Glomerular endothelial cell (primary cell): Measurements from ENCODE around the gene ETV6. TPM values are rescaled to one million over a fixed set of nuclear protein-coding genes. Genes with fewer than 3 reads are reported as not detected.
"Not testable (repeated sequence)": the region's sequence is repeated elsewhere in the genome, so short reads cannot be mapped to it uniquely, and the experiment has no call there.

Source experiments
- DNase-seq: peaks from one replicate; pipeline ENCODE4 v3.0.0-alpha.2; 2011; ENCODE audit warnings: low read depth, low spot score; ENCODE audit errors: extremely low read depth
- total RNA-seq: library from RNA; depleted of rRNA; stranded (reverse); fragments of >200 nt; gene quantifications from 2 replicates; pipeline ENCODE4 v1.2.3, GENCODE V29; 2015

Gene ETV6
- total RNA-seq: 16.4 and 27.9 TPM in 2 replicates

- DNase-seq: no peak
These were observed at the start of gene ETV6 for GRCh38 chr12:11649413-11650285. Gene ETV6 (plus strand): TSS chr12:11649674. CDS start chr12:11650128, 454 bp downstream.

GRCh38 chr12:11600199-11600598 is 49.3 kb upstream of the ETV6 start:
- no peak for DNase-seq

DNA sequence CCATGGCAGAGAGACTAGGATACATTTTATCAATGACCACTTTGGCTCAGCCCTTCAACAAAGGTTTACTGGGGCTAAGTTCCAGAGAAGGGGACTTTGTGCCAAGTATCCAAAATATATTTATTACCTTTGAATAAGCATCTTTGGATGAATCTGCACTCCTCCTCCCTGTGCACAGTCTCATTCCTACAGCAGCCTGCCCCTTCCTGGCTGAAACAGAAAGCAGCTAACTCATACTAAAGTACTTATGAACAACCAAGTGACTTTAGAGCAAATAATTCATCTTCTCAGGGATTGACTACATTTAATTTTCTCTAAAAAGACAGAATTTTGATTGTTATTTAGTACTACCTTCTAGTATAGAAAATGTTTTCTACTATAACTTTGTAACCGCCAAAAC is 47.8 kb upstream of the ETV6 start:
- no peak for DNase-seq

DNA sequence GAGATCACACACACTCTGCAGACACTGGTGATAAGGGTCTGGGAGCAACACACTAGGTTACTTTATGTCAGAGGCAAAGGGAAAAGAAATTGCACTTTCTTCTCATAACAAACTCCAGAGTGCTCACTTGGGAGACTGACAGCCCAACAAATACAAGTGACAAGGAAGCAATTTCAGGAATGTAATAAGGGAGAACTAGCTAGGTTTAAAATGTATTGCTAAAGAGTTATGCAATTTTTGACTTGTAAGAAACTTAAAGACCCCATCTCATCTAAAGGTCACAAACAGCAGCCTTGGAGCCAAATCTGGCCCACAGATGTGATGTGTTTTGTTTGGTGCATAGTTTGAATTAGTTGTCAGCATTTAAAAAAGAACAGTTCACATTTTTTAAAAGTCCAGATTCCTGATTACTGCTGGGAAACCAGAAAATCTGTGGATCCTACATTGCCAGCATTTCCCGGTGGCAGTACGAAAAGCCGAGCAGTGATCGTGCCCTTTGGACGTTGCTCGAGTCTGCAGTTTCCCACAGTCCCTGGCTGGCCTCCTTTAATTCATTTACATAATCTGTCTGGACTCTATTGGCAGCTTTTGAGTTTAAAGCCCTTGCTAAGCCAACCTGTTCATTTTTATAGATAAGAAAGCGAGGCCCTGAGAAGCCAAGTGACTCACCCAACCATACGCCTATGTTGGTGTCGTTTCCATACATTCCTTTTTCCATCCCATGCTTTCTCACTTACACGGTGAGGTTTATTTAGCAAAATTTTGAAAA is 42.0 kb upstream of the ETV6 start:
- no peak for DNase-seq

GRCh38 chr12:11609045-11609444 is 40.4 kb upstream of the ETV6 start:
- no peak for DNase-seq

DNA sequence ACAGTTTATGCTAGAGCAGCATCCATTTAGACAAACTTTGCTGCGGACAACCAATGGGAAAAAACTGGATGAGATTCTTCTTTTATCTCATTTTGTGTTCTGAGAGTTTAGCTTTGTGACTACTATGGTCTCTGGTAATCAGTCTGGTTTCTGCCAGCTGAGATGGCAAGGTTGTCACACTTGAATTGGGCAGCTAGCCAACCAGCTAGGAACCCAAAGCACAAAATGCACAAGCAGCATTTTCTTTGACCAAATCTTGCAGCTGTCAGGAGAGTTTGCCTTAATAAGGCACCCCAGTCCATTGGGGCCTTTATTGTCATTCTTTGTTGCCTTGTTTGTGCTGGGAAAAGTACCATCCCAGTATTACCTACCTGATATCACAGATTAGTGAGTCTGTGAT is 34.0 kb upstream of the ETV6 start:
- no peak for DNase-seq

DNA sequence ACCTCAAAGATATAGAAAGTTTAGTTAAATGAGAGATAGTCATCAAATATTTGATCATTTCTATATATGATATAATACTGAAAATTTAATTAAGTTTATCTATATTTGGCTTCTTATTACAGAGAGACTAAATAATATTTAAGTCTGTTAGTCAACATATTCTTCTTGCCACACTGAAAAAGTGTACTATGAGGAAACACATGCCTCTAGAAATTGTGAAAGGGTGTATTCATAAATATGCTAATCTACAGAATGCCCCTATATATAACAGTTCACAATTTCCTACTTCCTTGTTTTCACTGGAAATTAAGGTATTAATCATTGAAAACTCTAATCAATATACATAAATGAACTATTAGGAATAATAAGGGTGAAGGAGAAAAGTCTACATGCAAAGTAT is 31.4 kb upstream of the ETV6 start:
- DNase-seq: no peak

GRCh38 chr12:11621797-11622423 is 27.6 kb upstream of the ETV6 start:
- DNase-seq: no peak

- DNase-seq: no peak
These were observed 26.6 kb upstream of the ETV6 start for GRCh38 chr12:11622876-11623281.

DNA sequence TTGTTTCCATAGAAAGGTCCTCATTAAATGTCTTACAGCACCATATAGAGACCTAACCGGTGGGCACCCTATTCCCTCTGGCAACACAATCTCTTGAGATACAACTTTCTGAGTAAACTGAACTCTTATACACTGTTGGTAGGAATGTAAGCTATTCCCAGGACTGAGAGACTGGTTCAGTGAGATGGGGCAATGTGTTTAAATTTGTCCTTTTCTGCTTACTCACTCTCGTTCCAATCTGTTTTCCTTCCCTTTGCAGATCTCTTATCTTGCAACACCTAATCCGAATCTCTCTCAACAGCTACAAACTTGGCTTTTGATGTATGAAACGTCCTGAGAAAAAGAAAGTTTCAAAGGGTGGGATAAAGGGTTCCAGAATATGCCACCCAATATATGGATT is 26.1 kb upstream of the ETV6 start:
- DNase-seq: no peak

GRCh38 chr12:11624116-11624515 is 25.4 kb upstream of the ETV6 start:
- DNase-seq: no peak

DNA sequence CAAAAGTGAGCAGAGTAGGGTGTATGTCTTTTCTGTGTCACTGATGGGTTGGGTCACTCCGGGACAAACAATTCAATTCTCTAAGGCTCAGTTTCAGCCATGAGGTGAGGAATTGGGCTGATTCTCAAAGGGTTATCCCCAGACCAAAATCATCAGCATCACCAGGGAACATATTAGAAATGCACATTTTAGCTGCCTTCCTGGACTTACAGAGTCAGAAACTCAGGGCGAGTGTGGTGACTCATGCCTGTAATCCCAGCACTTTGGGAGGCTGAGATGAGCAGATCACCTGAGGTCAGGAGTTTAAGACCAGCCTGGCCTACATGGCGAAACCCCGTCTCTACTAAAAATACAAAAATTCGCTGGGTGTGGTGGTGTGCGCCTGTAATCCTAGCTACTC is 21.8 kb upstream of the ETV6 start:
- DNase-seq: not testable (repeated sequence)

DNA sequence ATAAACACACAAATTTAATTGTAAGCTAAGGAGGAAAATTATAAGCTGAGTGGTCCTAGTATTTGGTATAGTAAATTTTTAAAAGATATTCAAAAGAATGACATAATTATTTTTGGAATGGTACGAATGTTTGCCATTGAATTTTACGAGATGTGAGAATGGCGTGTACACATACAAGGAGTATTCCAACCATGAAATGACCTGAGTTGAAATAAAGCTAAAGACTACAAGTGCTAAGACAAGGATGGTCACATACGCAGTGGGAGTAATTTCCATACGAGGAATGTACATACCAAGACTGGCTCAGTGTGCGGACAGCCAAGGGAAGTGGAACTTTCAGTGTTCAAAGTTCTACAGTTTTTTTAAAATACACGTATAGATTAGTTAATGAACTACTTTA is 21.1 kb upstream of the ETV6 start:
- no peak for DNase-seq

GRCh38 chr12:11630046-11630706 is 19.3 kb upstream of the ETV6 start:
- DNase-seq: no peak

DNA sequence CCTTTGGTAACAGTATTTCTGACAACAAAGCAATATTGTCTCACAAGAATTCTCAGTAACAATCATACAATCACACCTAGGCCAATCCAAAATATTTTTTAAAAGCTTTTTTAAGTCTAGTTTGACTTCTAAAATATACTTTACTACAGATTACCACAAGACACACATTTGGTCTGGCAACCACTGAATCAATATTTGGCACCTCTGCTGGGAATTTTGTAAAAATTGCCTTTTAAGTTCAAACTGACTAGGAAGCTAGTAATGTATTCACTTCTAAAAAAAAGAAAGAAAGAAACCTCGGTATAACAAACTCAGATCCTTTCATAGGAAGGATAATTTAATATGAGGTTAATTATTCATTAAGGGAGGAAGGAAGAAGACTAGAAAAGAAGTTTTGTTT is 18.2 kb upstream of the ETV6 start:
- DNase-seq: no peak

DNA sequence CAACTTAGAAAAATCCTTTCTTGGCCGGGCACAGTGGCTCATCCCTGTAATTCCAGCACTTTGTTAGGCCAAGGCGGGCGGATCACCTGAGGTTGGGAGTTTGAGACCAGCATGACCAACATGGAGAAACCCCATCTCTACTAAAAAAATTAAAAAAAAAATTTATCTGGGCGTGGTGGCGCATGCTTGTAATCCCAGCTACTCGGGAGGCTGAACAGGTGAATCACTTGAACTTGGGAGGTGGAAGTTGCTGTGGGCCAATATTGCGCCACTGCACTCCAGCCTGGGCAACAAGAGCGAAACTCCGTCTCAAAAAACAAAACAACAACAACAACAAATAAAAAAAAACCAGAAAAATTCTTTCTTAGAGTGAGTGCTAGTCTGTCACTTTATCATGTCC is 17.6 kb upstream of the ETV6 start:
- DNase-seq: not testable (repeated sequence)

DNA sequence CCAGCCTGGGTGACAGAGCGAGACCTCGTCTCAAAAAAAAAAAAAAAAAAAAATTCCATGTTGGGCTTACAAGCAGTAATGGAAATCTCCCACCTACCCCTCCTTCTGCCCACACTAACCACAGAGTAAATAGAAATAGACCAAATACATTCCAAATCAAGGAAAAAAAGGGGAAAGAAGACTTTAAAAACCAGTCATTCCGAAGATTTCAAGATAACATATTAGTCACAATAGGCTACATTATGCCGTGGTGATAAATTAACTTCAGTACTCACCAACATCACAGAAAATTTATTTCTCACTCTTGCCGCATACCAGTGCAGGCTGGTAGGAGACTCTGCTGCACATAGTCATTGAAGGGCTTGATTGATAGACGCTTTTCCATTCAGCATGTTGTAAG is 15.5 kb upstream of the ETV6 start:
- DNase-seq: no peak

GRCh38 chr12:11635341-11635740 is 14.1 kb upstream of the ETV6 start:
- DNase-seq: no peak

DNA sequence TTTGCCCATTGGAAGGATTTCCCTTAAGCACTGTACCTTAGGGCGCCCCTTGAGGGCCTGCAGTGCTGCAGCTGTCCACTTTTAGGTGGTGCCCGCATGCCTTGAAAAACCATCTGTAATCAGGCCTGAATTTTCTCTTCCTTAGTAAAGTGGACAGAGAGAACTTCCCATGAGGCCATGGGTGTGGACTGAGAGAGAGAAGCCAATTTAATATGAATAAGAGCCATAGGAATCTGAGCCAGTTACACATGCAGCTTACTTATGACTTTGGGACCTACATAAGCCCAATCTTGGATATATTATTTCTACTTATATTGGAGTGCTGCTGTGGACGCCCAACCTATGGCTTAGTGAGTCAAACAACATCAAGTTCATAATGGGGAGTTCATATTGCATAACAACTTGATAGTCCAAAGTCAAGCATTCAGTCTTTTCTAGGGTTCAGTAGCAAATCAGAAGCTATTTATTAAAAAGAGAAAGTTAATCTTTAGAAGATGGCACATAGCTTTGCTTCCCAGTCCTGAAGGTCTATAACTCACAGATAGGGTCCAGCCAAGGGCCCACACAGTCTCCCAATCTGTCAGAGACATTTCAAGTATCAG is 11.1 kb upstream of the ETV6 start:
- DNase-seq: no peak

DNA sequence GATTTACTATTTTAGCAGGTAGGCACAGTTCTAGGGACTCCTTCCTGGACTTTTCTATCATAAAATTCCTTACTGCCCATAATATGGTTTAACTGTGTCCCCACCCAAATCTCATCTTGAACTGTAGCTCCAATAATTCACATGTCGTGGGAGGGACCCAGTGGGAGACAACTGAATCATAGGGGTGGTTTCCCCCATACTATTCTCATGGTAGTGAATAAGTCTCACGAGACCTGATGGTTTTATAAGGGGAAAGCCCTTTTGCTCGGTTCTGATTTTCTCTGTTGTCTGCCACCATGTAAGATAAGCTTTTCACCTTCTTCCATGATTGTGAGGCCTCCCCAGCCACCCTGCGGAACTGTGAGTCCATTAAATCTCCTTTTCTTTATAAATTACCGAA is 10.0 kb upstream of the ETV6 start:
- DNase-seq: no peak

GRCh38 chr12:11641522-11641921 is 8.0 kb upstream of the ETV6 start:
- no peak for DNase-seq
